ENCODE results near the gene BLVRA.
"Not testable (repeated sequence)": the region's sequence is repeated elsewhere in the genome, so short reads cannot be mapped to it uniquely, and the experiment has no call there.

BLVRA gene

DNA sequence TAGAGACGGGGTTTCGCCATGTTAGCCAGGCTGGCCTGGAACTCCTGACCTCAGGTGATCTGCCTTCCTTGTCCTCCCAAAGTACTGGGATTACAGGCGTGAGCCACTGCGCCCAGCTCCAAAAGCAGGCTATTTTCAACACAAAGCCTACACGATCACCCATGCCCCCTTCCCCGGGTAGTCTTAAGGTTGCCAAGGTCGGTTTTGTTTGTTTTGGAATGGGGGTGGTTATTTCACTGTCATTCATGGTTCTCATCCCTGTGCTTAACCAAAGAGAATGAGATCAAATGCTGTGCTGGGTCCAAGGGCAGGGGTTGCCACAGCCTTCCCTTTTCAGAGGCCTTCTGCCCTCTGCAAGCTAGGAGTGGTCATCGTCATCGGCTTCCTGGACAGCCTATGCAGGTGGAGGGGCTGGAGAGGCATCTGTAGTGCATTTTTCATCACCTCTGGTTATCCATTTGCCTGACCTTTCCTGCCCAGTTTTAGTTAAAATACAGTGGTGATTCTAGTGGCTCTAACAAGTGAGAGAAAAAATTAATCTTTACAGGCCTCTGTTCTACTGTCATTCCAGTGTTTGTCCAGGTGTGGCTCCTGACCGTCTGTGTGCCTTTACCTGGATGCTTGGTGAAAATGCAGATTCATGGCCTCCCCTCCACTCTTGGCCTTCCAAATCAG, 11.4 kb downstream of the BLVRA start:
- no peak for DNase-seq

DNA sequence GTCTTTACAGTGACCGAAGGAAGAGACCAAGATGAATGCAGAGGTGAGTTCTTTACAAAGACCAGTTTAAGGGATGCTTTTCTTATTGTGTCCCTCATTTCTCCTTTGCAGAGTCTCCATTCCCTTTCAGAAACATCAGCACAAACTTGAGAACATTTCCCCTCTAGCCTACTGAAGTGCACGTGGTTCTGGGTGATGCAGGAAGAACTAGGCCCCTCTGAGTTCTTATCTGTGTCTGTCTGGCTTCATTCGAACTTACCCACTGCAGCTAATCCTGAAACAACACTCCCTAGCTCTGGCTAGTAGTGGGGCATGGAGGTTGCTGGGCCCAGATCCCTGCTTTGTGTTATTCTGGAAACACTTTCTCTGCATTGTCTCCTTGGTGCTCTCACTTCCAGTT, 12.6 kb downstream of the BLVRA start:
- no peak for DNase-seq

DNA sequence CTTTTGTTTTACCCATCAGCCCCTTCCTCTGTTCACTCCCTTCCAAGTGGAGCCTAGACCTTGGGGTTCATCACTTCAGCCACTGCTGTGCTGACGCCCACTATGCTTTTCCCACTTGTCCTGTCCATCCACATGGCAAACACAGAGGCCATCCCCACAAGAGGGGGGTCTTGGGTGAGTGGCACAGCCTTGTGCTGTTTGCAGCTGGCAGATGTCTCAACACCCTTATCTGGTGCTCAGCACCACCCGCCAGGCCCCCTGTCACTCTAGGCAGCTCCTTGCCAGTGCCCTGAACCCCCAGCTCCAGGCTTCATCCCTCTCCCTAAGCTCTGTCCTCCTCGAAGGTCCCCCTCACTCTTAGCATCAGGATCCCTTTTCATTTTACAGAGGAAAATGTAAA, 13.1 kb downstream of the BLVRA start:
- no peak for DNase-seq

DNA sequence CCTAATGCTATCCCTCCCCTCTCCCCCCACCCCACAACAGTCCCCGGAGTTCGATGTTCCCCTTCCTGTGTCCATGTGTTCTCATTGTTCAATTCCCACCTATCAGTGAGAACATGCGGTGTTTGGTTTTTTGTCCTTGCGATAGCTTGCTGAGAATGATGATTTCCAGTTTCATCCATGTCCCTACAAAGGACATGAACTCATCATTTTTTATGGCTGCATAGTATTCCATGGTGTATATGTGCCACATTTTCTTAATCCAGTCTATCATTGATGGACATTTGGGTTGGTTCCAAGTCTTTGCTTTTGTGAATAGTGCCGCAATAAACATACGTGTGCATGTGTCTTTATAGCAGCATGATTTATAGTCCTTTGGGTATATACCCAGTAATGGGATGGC, 14.8 kb downstream of the BLVRA start:
- not testable (repeated sequence) for DNase-seq

DNA sequence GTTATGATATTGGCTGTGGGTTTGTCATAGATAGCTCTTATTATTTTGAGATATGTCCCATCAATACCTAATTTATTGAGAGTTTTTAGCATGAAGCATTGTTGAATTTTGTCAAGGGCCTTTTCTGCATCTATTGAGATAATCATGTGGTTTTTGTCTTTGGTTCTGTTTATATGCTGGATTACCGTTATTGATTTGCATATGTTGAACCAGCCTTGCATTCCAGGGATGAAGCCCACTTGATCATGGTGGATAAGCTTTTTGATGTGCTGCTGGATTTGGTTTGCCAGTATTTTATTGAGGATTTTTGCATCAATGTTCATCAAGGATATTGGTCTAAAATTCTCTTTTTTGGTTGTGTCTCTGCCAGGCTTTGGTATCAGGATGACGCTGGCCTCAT, 16.8 kb downstream of the BLVRA start:
- not testable (repeated sequence) for DNase-seq

DNA sequence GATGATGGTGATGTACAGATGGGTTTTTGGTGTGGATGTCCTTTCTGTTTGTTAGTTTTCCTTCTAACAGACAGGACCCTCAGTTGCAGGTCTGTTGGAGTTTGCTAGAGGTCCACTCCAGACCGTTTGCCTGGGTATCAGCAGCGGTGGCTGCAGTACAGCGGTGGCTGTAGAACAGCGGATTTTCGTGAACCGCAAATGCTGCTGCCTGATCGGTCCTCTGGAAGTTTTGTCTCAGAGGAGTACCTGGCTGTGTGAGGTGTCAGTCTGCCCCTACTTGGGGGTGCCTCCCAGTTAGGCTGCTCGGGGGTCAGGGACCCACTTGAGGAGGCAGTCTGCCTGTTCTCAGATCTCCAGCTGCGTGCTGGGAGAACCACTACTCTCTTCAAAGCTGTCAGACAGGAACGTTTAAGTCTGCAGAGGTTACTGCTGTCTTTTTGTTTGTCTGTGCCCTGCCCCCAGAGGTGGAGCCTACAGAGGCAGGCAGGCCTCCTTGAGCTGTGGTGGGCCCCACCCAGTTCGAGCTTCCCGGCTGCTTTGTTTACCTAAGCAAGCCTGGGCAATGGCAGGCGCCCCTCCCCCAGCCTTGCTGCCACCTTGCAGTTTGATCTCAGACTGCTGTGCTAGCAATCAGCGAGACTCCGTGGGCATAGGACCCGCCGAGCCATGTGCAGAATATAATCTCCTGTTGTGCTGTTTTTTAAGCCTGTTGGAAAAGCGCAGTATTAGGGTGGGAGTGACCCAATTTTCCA, 20.0 kb downstream of the BLVRA start:
- not testable (repeated sequence) for DNase-seq

DNA sequence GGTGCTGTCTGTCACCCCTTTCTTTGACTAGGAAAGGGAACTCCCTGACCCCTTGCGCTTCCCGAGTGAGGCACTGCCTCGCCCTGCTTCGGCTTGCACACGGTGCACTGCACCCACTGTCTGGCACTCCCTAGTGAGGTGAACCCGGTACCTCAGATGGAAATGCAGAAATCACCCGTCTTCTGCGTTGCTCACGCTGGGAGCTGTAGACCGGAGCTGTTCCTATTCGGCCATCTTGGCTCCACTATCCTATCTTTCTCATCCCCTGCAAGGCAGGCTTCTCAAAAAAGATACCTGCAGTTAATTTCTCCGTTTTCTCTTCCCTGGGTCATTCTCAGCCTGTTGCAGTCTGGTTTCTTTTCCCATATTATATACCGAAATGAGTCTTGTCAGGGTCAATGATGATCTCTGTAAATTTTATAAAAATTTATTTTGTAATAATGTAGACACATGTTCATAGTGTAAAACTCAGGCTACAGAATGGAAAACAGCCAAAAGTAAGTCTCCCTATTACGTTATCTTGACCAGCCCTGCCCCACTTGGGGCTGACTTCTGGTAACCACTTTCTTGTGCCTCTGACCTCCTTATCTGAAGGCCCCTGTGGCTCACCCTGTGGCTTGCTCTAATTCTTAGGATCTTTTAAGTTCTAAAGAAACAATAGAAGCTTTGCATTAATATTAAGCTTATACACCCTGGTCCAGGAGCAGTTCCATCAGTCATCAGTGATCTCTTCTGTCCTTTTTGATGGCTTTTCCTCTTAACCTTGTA, 20.7 kb downstream of the BLVRA start:
- no peak for DNase-seq

DNA sequence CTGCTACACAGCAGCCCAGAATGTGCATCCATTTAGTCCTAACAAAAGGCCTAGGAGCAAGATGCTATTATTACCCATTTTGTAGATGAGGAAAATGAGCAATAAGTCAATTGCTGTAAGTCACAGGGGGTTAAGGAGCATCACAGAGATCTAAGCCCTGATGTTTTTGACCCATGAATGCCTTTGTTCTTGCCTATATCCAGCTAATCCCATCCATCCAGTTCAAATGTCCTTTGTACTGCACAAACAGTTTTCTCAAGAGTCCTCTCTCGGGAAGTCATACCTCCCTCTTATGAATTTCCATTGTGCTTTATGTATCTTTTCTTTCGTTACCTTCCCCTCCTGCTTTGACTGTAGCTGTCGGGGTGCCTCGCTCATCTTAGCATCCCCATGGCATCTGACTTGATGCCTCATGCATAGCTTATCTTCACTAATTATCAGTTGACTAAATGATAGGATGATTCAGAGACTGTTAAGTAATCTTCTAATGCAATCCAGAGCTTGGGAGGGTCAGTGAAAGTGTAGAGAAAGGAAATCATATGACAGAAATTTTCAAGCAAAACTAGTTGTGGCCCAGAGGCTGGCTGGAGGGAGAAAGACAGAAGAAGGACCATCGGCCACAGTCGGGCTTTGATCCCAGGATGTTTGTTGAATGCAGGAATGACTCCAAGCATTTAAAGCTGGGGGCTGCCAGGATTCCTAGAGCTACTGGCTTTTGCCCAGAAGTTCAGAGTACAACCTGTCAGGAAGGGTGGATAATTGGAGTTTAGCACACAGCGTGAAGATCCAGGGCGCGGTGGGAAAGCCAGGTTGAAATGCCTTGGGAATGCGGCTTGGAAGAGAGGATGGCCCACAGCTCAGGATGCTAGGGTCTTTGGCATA, 23.5 kb downstream of the BLVRA start:
- no peak for DNase-seq

DNA sequence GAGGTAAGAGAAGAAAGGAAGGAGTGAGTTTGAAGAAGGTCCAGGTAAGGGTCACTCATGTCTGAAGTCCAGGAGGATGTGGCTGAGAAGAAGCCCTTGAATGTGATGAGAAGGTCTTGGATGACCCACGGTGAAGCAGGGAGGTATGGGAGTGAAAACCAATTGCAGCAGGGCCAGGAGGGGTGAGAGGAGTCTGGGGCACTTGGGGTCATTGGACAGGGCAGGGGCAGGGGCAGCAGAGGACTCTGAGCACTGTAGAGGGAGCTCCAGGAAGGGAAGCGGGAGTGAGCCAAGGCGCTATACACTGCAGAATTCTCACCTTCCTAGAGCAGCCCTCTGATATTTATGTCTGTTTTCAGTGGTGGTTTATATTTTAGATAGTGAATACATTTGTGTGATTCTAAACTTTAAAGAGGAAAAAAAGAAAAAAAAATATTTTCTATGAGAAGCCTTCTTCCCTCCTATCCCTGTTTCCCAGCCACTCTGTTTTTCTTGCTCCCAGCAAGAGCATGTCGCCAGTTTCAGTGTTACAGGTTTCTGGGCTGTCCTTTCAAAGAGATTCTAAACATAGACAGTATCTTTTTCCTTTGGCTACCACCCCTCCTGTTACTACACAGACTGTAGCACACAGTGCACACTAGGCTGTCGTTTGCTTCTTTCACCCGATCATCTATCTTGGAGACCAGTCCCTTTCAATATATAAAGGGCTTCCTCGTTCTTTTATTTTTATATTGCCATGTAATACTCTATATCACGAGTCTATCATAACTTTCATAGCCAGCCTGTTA, 24.5 kb downstream of the BLVRA start:
- DNase-seq, result no peak

DNA sequence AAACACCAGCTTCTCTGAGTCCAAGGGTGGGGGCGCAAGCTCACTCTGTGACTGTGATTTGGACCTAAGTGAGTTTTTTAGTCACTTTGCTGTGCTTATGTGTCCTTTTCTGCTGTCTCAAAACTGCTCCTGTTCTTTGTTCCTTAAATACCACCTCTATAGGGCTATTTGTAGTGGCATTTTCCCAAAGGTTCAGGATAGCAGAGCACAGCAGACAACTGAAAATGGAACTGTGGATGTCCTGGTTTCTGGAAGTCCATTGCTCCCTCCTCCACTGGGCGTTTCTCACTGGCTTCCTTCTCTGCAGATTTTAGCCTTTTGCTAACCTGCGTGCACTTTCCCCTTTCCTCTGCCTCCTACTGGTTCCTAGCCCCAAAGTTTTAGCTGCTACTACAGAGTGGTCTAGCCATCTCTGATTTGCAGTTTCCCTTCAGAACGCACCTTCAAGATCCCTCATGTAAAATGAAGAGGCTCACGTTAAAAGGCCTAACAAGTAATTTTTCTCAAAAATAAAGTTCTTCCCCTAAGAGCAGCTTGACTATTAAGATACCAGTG, 25.6 kb downstream of the BLVRA start:
- DNase-seq, result no peak

DNA sequence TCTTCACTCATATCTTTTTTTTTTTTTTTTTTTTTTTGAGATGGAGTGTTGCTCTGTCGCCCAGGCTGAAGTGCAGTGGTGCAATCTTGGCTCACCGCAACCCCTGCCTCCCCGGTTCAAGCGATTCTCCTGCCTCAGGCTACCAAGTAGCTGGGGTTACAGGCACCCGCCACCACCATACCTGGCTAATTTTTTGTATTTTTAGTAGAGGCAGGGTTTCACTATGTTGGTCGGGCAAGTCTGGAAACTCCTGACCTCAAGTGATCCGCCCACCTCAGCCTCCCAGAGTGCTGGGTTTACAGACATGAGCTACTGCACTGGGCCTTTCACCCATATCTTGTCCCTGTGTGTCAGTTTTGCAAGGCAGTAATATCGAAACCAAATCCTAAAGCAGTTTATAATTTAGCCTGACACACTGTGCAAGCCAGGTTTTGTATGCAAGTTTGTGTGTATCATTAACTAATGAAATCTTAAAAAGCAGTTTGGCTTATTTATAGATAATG, 26.2 kb downstream of the BLVRA start:
- peak in 1 of 2 donors; percentile 16 for DNase-seq

DNA sequence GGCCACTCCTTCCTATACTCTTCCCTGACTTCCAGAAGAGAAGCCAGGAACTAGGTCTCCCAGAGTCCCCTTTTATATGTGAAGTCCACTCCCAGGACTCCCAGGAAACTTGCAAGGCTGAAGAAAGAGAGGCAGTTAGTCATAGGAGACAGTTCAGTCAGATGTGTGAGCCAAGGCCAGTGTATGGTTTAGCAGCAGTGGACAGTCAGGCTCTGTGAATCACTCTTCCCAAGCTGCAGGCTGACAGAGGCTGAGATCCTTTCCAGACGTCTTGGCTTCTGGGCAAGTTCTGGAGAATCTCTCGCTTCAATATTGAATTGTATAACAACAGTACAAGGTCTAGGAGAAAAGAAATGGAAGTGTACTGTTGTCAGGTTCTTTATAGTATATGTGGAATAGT, 26.9 kb downstream of the BLVRA start:
- DNase-seq, result no peak

DNA sequence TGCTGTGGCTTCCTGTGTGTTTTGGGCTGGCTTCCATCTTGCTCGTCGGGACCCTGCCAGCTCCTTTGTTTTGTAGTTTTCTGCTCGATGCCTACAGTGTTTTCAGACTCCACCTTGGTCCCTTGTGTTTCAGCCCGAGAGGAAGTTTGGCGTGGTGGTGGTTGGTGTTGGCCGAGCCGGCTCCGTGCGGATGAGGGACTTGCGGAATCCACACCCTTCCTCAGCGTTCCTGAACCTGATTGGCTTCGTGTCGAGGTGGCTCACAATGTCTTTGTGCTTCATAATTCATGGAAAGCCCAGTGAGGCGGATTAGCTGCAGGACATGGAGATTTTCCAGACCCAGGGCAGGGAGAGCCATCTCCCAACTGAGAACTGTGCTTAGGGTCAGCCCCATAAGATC, 29.3 kb downstream of the BLVRA start:
- DNase-seq, result no peak

DNA sequence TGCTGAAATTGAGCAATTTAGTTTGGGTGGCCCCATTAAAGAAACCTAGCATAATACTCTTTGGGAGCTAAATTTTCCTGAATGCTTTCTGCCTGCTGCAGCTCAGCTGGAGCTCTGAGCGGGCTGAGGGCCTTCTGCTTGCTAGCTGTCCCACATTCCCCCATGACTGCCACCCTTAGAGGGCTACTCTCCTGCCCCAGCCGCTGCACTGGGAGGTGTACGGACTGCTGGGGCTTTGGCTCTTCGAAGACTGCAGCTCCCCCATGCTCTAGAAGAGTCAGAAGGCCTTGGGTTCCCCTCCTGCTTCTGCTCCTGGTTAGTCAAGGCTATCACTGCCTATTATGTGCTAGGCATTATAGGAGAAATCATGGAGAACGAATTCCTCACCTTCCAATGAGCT, 31.5 kb downstream of the BLVRA start:
- no peak for DNase-seq

DNA sequence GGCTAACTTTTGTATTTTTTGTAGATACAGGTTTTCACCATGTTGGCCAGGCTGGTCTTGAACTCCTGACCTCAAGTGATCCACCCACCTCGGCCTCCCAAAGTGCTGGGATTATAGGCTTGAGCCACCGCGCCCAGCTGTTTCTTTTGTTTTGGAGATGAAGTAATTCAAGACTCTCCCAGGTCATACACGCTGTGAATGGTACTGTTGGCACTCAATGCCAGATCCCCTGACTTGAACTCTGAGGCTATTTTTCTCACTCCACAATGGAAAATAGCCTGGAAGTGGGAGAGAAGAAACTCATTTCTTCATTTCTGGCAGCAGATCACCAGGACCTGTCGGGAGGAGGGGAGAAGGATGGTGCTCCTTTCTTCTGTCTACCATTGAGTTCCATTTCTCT, 32.4 kb downstream of the BLVRA start:
- no peak for DNase-seq

DNA sequence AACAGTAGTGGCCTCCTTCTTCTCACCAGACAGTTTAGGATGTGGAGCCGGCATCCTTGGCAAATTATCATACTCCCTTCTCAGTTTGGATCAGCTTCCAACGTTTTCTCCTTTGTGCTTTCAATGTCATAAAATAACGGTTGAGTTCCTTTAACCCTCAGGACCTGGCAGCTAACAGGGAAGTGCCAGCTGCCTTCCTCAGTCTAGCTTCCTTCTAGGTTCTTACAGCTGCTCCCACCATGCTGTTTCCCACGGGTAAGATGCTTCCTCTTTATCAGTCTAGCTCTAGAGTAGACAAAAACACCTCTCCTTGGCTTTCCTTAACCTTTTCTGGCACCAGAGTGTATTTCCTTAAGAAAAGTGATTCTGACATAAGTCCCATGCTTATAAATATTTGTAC, 33.2 kb downstream of the BLVRA start:
- DNase-seq, result no peak

DNA sequence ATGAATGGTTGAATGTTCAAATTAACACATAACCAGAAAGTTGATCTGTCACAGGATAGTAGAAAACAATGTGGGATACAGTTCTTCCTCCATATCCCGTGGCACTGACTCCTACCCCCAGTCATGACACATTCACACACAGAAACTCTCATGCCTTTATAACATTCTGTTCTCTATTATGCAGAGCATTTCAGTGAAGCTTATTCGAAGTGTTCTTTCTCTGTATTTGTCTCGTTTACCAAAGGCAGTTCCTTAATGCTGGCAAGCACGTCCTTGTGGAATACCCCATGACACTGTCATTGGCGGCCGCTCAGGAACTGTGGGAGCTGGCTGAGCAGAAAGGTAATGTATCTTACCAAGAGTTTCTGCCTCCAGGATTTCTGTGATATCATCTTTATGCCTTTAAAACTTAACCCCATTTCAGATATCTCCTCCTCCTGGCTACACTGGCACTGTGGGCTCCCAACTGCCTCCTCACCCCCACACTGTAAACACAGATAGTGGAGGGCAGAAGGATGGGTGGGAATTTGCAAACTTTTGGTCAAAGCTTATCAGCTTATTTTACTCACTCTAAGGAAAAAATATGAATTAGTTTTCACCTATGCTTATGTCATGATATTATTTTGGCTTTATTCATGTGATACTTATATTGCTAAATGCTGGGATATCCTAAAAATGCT, 34.1 kb downstream of the BLVRA start:
- no peak for DNase-seq

DNA sequence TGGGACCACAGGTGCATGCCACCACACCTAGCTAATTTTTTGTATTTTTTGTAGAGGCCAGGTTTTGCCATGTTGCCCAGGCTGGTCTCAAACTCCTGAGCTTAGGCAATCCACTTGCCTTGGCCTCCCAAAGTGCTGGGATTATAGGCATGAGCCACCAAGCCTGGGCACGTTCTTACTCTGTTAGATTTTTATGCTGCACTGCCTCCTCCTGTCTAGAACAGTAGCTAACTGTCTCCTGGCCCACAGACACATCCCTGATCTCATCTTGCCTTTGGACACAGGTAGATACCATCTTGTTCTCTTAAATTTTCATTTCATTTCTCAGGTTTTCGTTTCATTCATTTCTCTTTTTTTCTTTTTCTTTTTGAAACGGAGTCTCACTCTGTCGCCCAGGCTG, 41.1 kb downstream of the BLVRA start:
- DNase-seq, result no peak

DNA sequence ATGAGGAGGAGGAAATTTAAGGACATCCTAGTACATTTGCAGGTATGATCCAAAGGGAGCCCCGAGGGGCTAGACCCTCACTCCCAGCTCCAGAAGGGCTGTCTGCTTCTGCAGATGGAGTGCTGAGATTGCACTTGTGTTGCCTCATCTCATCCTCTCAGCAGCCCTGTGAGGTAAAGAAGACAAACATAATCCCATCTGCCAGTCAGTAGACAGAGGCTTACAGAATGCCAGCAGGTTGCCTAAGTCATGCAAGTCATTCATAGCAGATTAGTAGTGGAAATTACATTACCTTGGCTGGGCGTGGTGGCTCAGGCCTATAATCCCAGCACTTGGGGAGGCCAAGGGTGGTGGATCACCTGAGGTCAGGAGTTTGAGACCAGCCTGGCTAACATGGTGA, 45.4 kb downstream of the BLVRA start:
- no peak for DNase-seq

DNA sequence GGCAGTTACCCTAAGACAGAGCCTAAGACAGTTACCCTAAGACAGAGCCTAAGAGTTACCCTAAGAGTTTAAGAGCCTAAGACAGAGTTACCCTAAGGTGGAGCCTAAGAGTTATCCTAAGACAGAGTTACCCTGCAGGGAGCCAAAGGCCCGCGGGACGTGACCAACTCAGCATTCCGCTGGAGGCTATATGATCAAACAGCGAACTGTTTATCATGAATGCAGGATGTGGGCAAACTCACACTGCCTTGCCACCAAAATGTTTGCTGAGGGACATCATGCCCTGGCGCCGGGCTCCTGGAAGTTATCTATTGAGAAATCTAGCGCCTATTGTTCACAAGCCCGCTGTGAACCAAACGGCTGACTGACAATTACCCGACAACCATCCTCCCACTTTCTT, 49.9 kb downstream of the BLVRA start:
- no peak for DNase-seq
